Measurements from ENCODE around the gene VWA2.

DNA sequence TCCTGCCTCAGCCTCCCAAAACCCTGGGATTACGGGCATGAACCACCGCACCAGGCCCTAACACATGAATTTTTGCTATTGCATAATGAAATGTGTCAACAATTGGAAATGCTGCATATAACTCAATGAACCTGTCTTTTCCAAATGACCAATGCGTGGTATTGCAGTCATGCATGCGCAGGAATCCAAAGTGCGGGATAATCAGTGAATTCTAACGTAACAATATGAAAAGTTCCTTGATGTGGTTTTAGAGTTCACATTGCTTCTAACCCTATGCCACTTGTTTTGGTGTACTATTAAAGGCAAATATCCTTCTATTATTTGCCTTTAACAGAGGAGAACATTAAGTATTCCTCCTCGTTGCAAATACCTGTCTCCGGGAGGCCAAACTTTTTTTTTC is 49.4 kb upstream of the VWA2 start:
- TF ChIP-seq CTCF (IDR thresholded peaks at IDR 0.05; ENCODE audit: poor library complexity, severe bottlenecking) (no peak), REST (IDR thresholded peaks at IDR 0.05; ENCODE audit: borderline replicate concordance) (no peak), EZH2 (IDR thresholded peaks at IDR 0.05; ENCODE audit: borderline replicate concordance, insufficient read depth, low read length, poor library complexity, severe bottlenecking) (no peak), TAF1 (IDR thresholded peaks at IDR 0.05; ENCODE audit: low read depth) (no peak), EP300 (conservative IDR thresholded peaks at IDR 0.05; ENCODE audit: poor library complexity, severe bottlenecking) (no peak), SMC3 (conservative IDR thresholded peaks at IDR 0.05; ENCODE audit: poor library complexity) (no peak)

Measured in neural cell (in vitro differentiated cells).